CD4-positive, alpha-beta memory T cell (primary cell): ENCODE data around the gene PCP4L1. TPM values are rescaled to one million over a fixed set of nuclear protein-coding genes. Genes with fewer than 3 reads are reported as not detected.

Source experiments
- CTCF ChIA-PET: fragments of 350-600 bp; sonication (Branson Sonifier 250); formaldehyde crosslinking; loops from one replicate; lab custom pipeline; 2021; ENCODE audit warnings: inconsistent platforms; ENCODE audit not compliant: partially characterized antibody; lab: Charles Lee
- POLR2A ChIA-PET: fragments of 350-600 bp; sonication (Branson Sonifier 250); formaldehyde crosslinking; loops from one replicate; lab custom pipeline; 2021; ENCODE audit not compliant: partially characterized antibody; lab: Charles Lee
- DNase-seq, 5 donors: peaks; one replicate each; pipeline versions ENCODE4 v3.0.0 to v3.0.0-alpha.2; 2020 to 2022; ENCODE audit warnings: mixed read lengths in 1 of 5
- H3K27ac ChIP-seq: one replicate; pipeline ENCODE4 v1.7.0; 2013; ENCODE audit warnings: low read depth, low read length
- H3K27me3 ChIP-seq: 2 replicates; pipeline ENCODE4 v1.7.0; 2013; ENCODE audit warnings: mild to moderate bottlenecking, low read length, moderate library complexity; ENCODE audit not compliant: insufficient read depth
- H3K36me3 ChIP-seq: 2 replicates; pipeline ENCODE4 v1.7.0; 2013; ENCODE audit warnings: mild to moderate bottlenecking, low read length, moderate library complexity; ENCODE audit not compliant: insufficient read depth
- H3K4me1 ChIP-seq: 2 replicates; pipeline ENCODE4 v1.7.0; 2013; ENCODE audit warnings: mild to moderate bottlenecking, low read length, moderate library complexity; ENCODE audit not compliant: insufficient read depth
- H3K4me3 ChIP-seq, 2 donors: one replicate each; pipeline ENCODE4 v1.7.0; 2013; ENCODE audit warnings: low read length in 2 of 2, mild to moderate bottlenecking in 1 of 2
- H3K9me3 ChIP-seq, 2 donors: one replicate each; pipeline ENCODE4 v1.7.0; 2013; ENCODE audit warnings: low read length in 2 of 2, control low read depth in 1 of 2; ENCODE audit not compliant: control insufficient read depth in 1 of 2
- H3K27ac Mint-ChIP-seq, 7 donors: one replicate each; pipeline ENCODE4 v1.8.0; 2020 to 2021; ENCODE audit warnings: mixed read lengths in 7 of 7, mild to moderate bottlenecking in 6 of 7, inconsistent platforms in 3 of 7, moderate library complexity in 3 of 7
- H3K27me3 Mint-ChIP-seq, 2 donors: one replicate each; pipeline ENCODE4 v1.8.0; 2020 to 2021; ENCODE audit warnings: mixed read lengths in 2 of 2
- H3K36me3 Mint-ChIP-seq, 2 donors: one replicate each; pipeline ENCODE4 v1.8.0; 2020 to 2021; ENCODE audit warnings: mixed read lengths in 2 of 2, inconsistent platforms in 1 of 2, mild to moderate bottlenecking in 1 of 2
- H3K4me1 Mint-ChIP-seq, 4 donors: one replicate each; pipeline ENCODE4 v1.8.0; 2020 to 2021; ENCODE audit warnings: mixed read lengths in 4 of 4, mild to moderate bottlenecking in 1 of 4
- H3K4me3 Mint-ChIP-seq, 8 donors: one replicate each; pipeline ENCODE4 v1.8.0; 2020 to 2021; ENCODE audit warnings: mixed read lengths in 8 of 8, mild to moderate bottlenecking in 7 of 8, moderate library complexity in 6 of 8, inconsistent platforms in 3 of 8
- H3K9me3 Mint-ChIP-seq, 8 donors: one replicate each; pipeline ENCODE4 v1.8.0; 2020 to 2021; ENCODE audit warnings: mixed read lengths in 8 of 8, mild to moderate bottlenecking in 5 of 8, inconsistent platforms in 3 of 8, moderate library complexity in 1 of 8
- intact Hi-C: fragments of 100-400 bp; cut with micrococcal nuclease; formaldehyde crosslinking; loops from one replicate; pipeline ENCODE4 v1.15.1; 2023
- polyA plus RNA-seq, 2 donors: library from polyadenylated mRNA; unstranded; fragments of 300-500 nt; fragmentation: Illumina TruSeq; gene quantifications; one replicate each; pipeline ENCODE4 v1.2.3, GENCODE V29; 2021
- total RNA-seq, 2 experiments: library from RNA; stranded (reverse); gene quantifications; one replicate each; pipeline ENCODE4 v1.2.3, GENCODE V29; 2021

PCP4L1 gene
- total and polyA plus RNA-seq, 4 experiments from 2014 or later, result not detected

- Mint-ChIP-seq H3K36me3 (peaks cover 7 to 9% of the 10 kb centered on the region in 2 donors), H3K9me3 (peaks cover 3 to 22% (median 19%) of the 10 kb centered on the region in 8 donors), H3K27ac (no peak overlapping the region), H3K4me1 (peaks cover 7 to 17% (median 13%) of the 10 kb centered on the region in 4 donors), H3K27me3 (peaks cover 44 to 53% of the 10 kb centered on the region in 2 donors), H3K4me3 (no peak overlapping the region)
- Histone ChIP-seq H3K9me3 (no peaks in the 10 kb centered on the region), H3K4me3 (no peak overlapping the region), H3K27ac (no peak overlapping the region), H3K4me1 (peaks cover 5% of the 10 kb centered on the region), H3K27me3 (peaks cover 31% of the 10 kb centered on the region), H3K36me3 (no peaks in the 10 kb centered on the region)
- CTCF ChIA-PET, result interaction anchor here (1.1 kb wide), 1 partner anchor 120 kb away, joined by 3 read pairs; no protein-coding TSS in a partner anchor
- POLR2A ChIA-PET, result interaction anchor here (0.6 kb wide), 1 partner anchor 164 kb away, joined by 3 read pairs; no protein-coding TSS in a partner anchor
- intact Hi-C loops, result no loop called here
- DNase-seq, result no peak
Observed at GRCh38 chr1:161261261-161262235, 3.0 kb downstream of the PCP4L1 start.

GRCh38 chr1:161265305-161265704, 6.8 kb downstream of the PCP4L1 start:
- Mint-ChIP-seq H3K4me1 (peaks cover 0 to 1% (median 0%) of the 10 kb centered on the region in 4 donors), H3K4me3 (no peak overlapping the region)

GRCh38 chr1:161266202-161266601, 7.7 kb downstream of the PCP4L1 start:
- Histone ChIP-seq H3K27ac (no peak overlapping the region), H3K27me3 (peaks cover 6% of the 10 kb centered on the region), H3K36me3 (no peaks in the 10 kb centered on the region), H3K4me3 (no peak overlapping the region), H3K4me1 (no peaks in the 10 kb centered on the region), H3K9me3 (no peaks in the 10 kb centered on the region)
- Mint-ChIP-seq H3K9me3 (no peaks in the 10 kb centered on the region), H3K27me3 (peaks cover 18 to 21% of the 10 kb centered on the region in 2 donors), H3K36me3 (no peaks in the 10 kb centered on the region), H3K4me3 (no peak overlapping the region), H3K4me1 (peaks cover 0 to 1% (median 0%) of the 10 kb centered on the region in 4 donors), H3K27ac (no peak overlapping the region)
- ChIA-PET POLR2A (no interaction called here), CTCF (no interaction called here)
- intact Hi-C loops, result no loop called here
- DNase-seq, result no peak

More at GRCh38 chr1:161265305-161265704, 6.8 kb downstream of the PCP4L1 start:
- Mint-ChIP-seq H3K36me3 (no peaks in the 10 kb centered on the region), H3K27ac (no peak overlapping the region), H3K9me3 (no peaks in the 10 kb centered on the region), H3K27me3 (peaks cover 26% of the 10 kb centered on the region in 2 donors)
- ChIA-PET POLR2A (no interaction called here), CTCF (no interaction called here)
- Histone ChIP-seq H3K36me3 (no peaks in the 10 kb centered on the region), H3K27me3 (peaks cover 15% of the 10 kb centered on the region), H3K4me1 (no peaks in the 10 kb centered on the region), H3K4me3 (no peak overlapping the region), H3K9me3 (no peaks in the 10 kb centered on the region), H3K27ac (no peak overlapping the region)
- DNase-seq, result no peak
- intact Hi-C loops, result no loop called here

DNA sequence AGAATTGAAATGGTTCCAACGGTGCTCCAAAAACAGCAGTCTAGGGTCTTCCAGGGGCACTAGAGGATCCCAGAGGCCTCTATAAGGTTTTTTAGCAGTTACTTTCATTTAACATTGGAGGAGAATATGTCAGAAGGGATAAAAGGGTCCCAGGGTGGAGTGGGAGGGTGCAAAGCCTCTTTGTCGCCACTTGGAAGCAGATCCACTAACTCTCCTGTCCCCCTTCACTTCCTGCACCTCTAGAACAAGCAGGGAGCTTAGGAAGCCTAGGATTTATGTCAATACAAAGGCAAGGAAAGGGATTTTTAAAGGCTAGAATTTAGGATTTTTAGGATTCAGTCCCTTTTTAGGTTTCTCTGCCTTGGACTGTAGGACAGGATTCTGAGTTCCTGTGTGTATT, 8.3 kb downstream of the PCP4L1 start:
- Mint-ChIP-seq H3K9me3 (no peaks in the 10 kb centered on the region), H3K4me1 (no peaks in the 10 kb centered on the region), H3K27ac (no peak overlapping the region), H3K27me3 (peaks cover 12 to 15% of the 10 kb centered on the region in 2 donors), H3K36me3 (no peaks in the 10 kb centered on the region), H3K4me3 (no peak overlapping the region)
- no peaks in the 10 kb centered on the region for H3K36me3 ChIP-seq
- no peak overlapping the region for H3K4me3 ChIP-seq
- intact Hi-C loops, result no loop called here
- no peak for DNase-seq
- H3K9me3 ChIP-seq, result no peaks in the 10 kb centered on the region
- H3K27ac ChIP-seq, result no peak overlapping the region
- ChIA-PET CTCF (no interaction called here), POLR2A (no interaction called here)
- H3K27me3 ChIP-seq, result peaks cover under 1% of the 10 kb centered on the region
- no peaks in the 10 kb centered on the region for H3K4me1 ChIP-seq

DNA sequence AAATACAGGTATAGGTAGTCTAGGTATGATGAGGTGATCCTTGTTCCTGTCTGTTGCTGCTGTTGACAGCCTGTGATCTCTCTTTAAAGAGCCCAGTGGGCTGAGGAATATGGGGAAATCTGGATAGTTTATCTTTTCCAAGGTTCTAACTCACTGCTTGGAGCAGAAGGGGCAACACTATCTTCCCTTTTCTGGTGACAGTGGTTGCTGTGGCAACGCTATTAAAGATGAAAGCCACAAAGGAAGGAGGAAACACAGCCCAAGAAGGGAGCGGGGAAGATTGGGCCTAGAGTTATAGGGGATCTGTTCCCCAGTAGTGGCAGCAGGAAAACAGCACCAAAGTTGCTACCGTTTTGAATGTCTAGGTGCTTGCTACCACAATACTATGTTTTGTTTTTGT, 8.8 kb downstream of the PCP4L1 start:
- no peaks in the 10 kb centered on the region for H3K9me3 Mint-ChIP-seq
- peaks cover 9 to 15% of the 10 kb centered on the region in 2 donors for H3K27me3 Mint-ChIP-seq
- H3K4me1 Mint-ChIP-seq, result no peaks in the 10 kb centered on the region
- H3K36me3 Mint-ChIP-seq, result no peaks in the 10 kb centered on the region
- no peaks in the 10 kb centered on the region for H3K9me3 ChIP-seq
- H3K27me3 ChIP-seq, result no peaks in the 10 kb centered on the region
- H3K4me1 ChIP-seq, result no peaks in the 10 kb centered on the region
- no peak overlapping the region for H3K4me3 Mint-ChIP-seq
- H3K27ac ChIP-seq, result no peak overlapping the region
- no peak overlapping the region for H3K27ac Mint-ChIP-seq
- H3K4me3 ChIP-seq, result no peak overlapping the region
- no peak for DNase-seq
- CTCF ChIA-PET, result no interaction called here
- POLR2A ChIA-PET, result no interaction called here
- H3K36me3 ChIP-seq, result no peaks in the 10 kb centered on the region
- intact Hi-C loops, result no loop called here

GRCh38 chr1:161273402-161273801, 14.9 kb downstream of the PCP4L1 start:
- Histone ChIP-seq H3K27ac (no peak overlapping the region), H3K36me3 (no peaks in the 10 kb centered on the region), H3K4me1 (no peaks in the 10 kb centered on the region), H3K27me3 (no peaks in the 10 kb centered on the region), H3K9me3 (no peaks in the 10 kb centered on the region), H3K4me3 (no peak overlapping the region)
- ChIA-PET CTCF (no interaction called here), POLR2A (no interaction called here)
- Mint-ChIP-seq H3K4me3 (no peak overlapping the region), H3K27ac (no peak overlapping the region), H3K4me1 (no peaks in the 10 kb centered on the region), H3K36me3 (no peaks in the 10 kb centered on the region), H3K9me3 (no peaks in the 10 kb centered on the region), H3K27me3 (peaks cover 10% of the 10 kb centered on the region in 2 donors)
- DNase-seq, result no peak
- intact Hi-C loops, result no loop called here

DNA sequence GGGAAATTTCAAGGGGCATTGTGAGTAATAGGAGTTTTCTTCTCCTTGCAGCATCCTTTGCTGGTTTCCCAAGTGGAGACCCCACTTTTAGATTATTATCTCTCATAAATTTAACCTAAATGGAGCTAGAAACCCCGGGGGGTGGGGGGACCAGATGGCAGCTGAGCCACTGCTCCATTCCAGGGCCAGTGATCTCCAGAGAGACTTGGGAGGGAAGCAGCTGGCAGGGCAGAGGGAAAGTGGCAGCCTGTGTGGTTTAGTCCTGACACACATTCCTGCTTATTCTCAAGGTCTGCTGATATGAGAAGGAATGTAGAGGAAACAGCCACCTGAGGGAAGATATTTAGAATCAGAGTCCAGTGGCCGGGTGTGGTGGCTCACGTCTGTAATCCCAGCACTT, 16.3 kb downstream of the PCP4L1 start:
- intact Hi-C loops, result no loop called here
- CTCF ChIA-PET, result interaction anchor here (0.7 kb wide), 1 partner anchor 142 kb away, joined by 3 read pairs; no protein-coding TSS in a partner anchor

More for the DNA sequence above, 16.3 kb downstream of the PCP4L1 start:
- DNase-seq, result no peak
- H3K27ac ChIP-seq, result no peak overlapping the region
- no peaks in the 10 kb centered on the region for H3K27me3 ChIP-seq
- peaks cover 10% of the 10 kb centered on the region in 2 donors for H3K27me3 Mint-ChIP-seq
- H3K36me3 ChIP-seq, result no peaks in the 10 kb centered on the region
- no peaks in the 10 kb centered on the region for H3K9me3 Mint-ChIP-seq
- H3K36me3 Mint-ChIP-seq, result no peaks in the 10 kb centered on the region
- POLR2A ChIA-PET, result no interaction called here
- H3K4me3 Mint-ChIP-seq, result no peak overlapping the region
- H3K27ac Mint-ChIP-seq, result no peak overlapping the region
- no peaks in the 10 kb centered on the region for H3K9me3 ChIP-seq
- H3K4me1 Mint-ChIP-seq, result no peaks in the 10 kb centered on the region
- no peak overlapping the region for H3K4me3 ChIP-seq
- H3K4me1 ChIP-seq, result no peaks in the 10 kb centered on the region
